Measurements from ENCODE around the gene ABCC6.

Gene ABCC6

DNA sequence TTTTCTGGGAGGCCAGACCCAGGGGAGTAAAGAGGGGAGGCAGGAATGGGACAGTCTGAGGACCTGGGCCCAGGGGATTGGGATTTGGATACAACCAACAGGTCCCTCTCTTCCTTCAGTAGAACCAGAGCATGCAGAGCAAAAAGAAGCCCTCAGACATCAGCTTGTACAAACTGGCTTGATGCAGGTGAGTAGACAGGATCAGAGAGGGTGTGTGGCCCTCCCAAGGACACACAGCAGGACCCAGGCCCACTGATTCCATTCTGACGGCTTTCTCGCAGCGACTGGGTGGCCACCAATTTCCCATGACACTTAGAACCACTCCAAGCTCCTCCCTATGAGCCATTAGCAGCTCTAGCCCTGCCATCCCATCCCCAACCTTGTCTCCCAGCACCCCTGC is 63.6 kb downstream of the ABCC6 start:
- no peaks in the 10 kb centered on the region for H3K27me3 ChIP-seq (ENCODE audit: insufficient read depth, low read depth, severe bottlenecking)
- no peaks in the 10 kb centered on the region; the same call in 1 of the 2 replicates for H3K36me3 ChIP-seq
- H3K27ac ChIP-seq: no peak overlapping the region
- no peak for DNase-seq
- H3K9me3 ChIP-seq (ENCODE audit: severe bottlenecking): peaks cover 15% of the 10 kb centered on the region
- H3K4me3 ChIP-seq (ENCODE audit: low read depth, low read length): no peak overlapping the region
- TF ChIP-seq, protein P1, sequence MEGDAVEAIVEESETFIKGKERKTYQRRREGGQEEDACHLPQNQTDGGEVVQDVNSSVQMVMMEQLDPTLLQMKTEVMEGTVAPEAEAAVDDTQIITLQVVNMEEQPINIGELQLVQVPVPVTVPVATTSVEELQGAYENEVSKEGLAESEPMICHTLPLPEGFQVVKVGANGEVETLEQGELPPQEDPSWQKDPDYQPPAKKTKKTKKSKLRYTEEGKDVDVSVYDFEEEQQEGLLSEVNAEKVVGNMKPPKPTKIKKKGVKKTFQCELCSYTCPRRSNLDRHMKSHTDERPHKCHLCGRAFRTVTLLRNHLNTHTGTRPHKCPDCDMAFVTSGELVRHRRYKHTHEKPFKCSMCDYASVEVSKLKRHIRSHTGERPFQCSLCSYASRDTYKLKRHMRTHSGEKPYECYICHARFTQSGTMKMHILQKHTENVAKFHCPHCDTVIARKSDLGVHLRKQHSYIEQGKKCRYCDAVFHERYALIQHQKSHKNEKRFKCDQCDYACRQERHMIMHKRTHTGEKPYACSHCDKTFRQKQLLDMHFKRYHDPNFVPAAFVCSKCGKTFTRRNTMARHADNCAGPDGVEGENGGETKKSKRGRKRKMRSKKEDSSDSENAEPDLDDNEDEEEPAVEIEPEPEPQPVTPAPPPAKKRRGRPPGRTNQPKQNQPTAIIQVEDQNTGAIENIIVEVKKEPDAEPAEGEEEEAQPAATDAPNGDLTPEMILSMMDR (IDR thresholded peaks at IDR 0.05; ENCODE audit: low read depth, low read length): no peak

DNA sequence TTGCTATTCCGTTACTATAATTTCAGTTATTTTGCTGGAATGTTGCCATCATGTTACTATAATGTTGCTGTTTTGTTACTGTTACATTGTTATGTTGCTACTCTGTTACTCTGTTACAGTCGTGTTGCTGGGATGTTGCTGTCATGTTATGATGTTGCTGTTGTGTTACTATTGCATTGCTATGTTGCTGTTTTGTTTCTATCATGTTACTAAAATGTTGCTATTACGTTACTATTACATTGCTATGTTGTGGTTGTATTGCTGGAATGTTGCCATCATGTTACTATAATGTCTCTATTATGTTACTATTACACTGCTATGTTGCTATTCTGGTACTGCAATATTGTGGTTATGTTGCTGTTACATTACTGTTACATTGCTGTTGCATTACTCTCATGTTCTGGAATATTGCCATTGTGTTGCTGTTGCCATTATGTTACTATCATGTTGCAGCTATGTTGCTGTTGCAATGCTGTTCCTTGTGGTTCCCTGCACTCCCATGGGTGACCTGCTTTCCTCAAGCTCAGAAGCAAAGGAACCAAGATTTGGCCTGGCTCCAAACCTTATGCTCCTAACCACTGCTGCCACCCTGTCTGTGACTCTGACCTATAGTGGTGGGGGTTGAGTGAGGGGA is 64.4 kb downstream of the ABCC6 start:
- TF ChIP-seq, protein P1 (IDR thresholded peaks at IDR 0.05; ENCODE audit: low read depth, low read length): no peak
- Histone ChIP-seq H3K27ac (no peak overlapping the region), H3K4me3 (ENCODE audit: low read depth, low read length) (no peak overlapping the region), H3K27me3 (ENCODE audit: insufficient read depth, low read depth, severe bottlenecking) (no peaks in the 10 kb centered on the region), H3K9me3 (ENCODE audit: severe bottlenecking) (peaks cover 15% of the 10 kb centered on the region), H3K36me3 (no peaks in the 10 kb centered on the region; the same call in 1 of the 2 replicates)
- DNase-seq: no peak

DNA sequence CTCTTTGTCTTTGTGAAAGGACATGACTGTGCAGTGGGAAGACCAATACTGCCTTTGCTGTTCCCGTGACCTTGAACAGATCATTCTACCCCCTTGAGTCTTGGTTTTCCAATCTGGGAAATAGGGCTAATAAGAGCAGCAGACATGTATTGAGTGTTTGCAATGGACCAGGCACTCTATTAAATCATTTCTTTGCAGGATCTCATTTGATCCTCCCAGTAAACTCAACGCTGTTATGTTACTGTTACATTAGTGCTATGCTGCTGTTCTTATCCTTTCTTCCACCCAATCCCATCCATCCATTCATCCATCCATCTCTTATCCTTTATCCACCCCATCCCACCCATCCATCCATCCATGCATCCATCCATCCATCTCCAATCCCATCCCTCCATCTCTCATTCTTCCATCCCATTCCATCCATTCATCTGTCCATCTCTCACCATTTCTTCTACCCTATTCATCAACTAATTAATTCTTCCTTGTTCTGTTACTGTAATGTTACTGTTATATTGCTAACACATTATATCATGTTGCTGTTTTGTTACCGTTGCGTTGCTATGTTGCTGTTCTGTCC is 65.1 kb downstream of the ABCC6 start:
- no peaks in the 10 kb centered on the region for H3K27me3 ChIP-seq (ENCODE audit: insufficient read depth, low read depth, severe bottlenecking)
- H3K27ac ChIP-seq: no peak overlapping the region
- no peaks in the 10 kb centered on the region; the same call in 1 of the 2 replicates for H3K36me3 ChIP-seq
- H3K4me3 ChIP-seq (ENCODE audit: low read depth, low read length): no peak overlapping the region
- peaks cover 15% of the 10 kb centered on the region for H3K9me3 ChIP-seq (ENCODE audit: severe bottlenecking)
- TF ChIP-seq, protein P1 (IDR thresholded peaks at IDR 0.05; ENCODE audit: low read depth, low read length): no peak
- no peak for DNase-seq

DNA sequence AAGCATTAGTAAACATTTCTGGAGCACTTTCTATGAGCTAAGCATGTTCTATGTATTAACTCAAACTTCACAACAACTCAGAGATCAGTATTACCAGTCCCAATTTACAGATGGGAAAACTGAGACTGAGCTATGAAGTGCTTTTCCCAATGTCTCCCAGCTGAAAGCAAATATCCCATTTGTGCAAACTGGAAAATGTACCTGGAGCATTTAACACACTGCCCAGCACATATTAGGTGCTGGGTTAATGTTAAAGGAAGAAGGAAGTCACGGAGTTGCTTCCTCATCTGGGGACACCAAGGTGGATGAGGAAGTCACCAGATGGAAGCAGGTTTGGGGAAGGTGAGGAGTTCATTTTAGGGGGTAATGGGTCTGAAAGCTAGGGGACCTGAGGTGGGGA is 66.1 kb downstream of the ABCC6 start:
- TF ChIP-seq, protein P1 (IDR thresholded peaks at IDR 0.05; ENCODE audit: low read depth, low read length): no peak
- no peak overlapping the region for H3K27ac ChIP-seq
- no peak for DNase-seq
- H3K9me3 ChIP-seq (ENCODE audit: severe bottlenecking): peaks cover 15% of the 10 kb centered on the region
- H3K36me3 ChIP-seq: no peaks in the 10 kb centered on the region; the same call in 1 of the 2 replicates
- H3K27me3 ChIP-seq (ENCODE audit: insufficient read depth, low read depth, severe bottlenecking): no peaks in the 10 kb centered on the region
- no peak overlapping the region for H3K4me3 ChIP-seq (ENCODE audit: low read depth, low read length)

DNA sequence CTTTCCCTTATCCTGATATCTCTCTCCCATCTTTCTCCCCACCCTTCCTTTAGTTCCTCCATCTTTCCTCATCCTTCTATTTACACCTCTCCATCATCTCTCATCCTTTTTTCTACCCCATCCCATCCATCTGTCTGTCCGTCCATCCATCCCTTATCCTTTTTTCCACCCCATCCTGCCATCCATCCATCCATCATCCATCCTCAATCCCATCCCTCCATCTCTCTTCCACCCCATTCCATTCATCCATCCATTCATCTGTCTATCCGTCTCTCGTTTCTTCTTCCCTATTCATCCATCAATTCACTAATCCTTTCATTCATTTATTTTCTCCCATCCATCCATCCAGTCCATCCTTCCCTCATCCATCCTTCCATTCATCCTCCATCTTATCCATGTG is 68.1 kb downstream of the ABCC6 start:
- peaks cover 15% of the 10 kb centered on the region for H3K9me3 ChIP-seq (ENCODE audit: severe bottlenecking)
- no peak overlapping the region for H3K27ac ChIP-seq
- DNase-seq: no peak
- TF ChIP-seq, protein P1 (IDR thresholded peaks at IDR 0.05; ENCODE audit: low read depth, low read length): no peak
- no peak overlapping the region for H3K4me3 ChIP-seq (ENCODE audit: low read depth, low read length)
- no peaks in the 10 kb centered on the region for H3K27me3 ChIP-seq (ENCODE audit: insufficient read depth, low read depth, severe bottlenecking)
- H3K36me3 ChIP-seq: no peaks in the 10 kb centered on the region; the same call in 1 of the 2 replicates
